Hepatocyte (in vitro differentiated cells): ENCODE measurements around the gene TTC39A.

Source experiments
- CTCF ChIP-seq: fragments of 200-600 bp; sonication (generic); IDR thresholded peaks from 2 replicates; pipeline ENCODE4 v1.5.1; 2016; ENCODE audit warnings: antibody characterized with exemption, mild to moderate bottlenecking; ENCODE audit not compliant: poor library complexity
- EZH2 ChIP-seq: fragments of 200-600 bp; sonication (generic); IDR thresholded peaks from 2 replicates; pipeline ENCODE4 v1.6.1; 2016; ENCODE audit warnings: antibody characterized with exemption, mild to moderate bottlenecking, borderline replicate concordance

GRCh38 chr1:51316846-51317120 is 13.6 kb downstream of the TTC39A start:
- no peak for TF ChIP-seq CTCF
- TF ChIP-seq EZH2, result no peak
